ENCODE data around the gene UGT1A5.

- TF ChIP-seq CTCF (conservative IDR thresholded peaks at IDR 0.05; ENCODE audit: low read length) = no peak
- no peak for TF ChIP-seq EZH2phosphoT487 (IDR thresholded peaks at IDR 0.05; ENCODE audit: borderline replicate concordance, low read depth, low read length)
Observed at GRCh38 chr2:233810385-233810784, 97.7 kb downstream of the UGT1A5 start.

Data from OCI-LY7 (cell line).